Measurements from ENCODE around the gene LCN12.

Gene LCN12

DNA sequence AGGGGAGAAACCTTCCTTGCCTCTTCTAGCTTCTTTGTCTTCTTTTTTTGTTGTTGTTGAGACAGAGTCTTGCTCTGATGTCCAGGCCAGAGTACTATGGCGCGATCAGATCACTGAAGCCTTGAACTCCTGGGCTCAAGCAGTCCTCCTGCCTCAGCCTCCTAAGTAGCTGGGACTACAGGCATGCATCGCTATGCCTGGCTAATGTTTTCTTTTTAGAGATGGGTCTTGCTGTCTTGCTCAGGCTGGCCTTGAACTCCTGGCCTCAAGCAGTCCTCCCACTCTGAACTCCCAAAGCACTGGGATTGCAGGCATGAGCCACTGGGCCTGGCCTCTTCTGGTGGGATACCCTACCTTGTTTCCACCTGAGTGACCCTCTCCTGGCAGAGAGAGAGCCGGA is 36.8 kb downstream of the LCN12 start:
- TF ChIP-seq, protein P1, sequence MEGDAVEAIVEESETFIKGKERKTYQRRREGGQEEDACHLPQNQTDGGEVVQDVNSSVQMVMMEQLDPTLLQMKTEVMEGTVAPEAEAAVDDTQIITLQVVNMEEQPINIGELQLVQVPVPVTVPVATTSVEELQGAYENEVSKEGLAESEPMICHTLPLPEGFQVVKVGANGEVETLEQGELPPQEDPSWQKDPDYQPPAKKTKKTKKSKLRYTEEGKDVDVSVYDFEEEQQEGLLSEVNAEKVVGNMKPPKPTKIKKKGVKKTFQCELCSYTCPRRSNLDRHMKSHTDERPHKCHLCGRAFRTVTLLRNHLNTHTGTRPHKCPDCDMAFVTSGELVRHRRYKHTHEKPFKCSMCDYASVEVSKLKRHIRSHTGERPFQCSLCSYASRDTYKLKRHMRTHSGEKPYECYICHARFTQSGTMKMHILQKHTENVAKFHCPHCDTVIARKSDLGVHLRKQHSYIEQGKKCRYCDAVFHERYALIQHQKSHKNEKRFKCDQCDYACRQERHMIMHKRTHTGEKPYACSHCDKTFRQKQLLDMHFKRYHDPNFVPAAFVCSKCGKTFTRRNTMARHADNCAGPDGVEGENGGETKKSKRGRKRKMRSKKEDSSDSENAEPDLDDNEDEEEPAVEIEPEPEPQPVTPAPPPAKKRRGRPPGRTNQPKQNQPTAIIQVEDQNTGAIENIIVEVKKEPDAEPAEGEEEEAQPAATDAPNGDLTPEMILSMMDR (IDR thresholded peaks at IDR 0.05; ENCODE audit: extremely low read depth, insufficient read depth, missing control alignments), result no peak
- in situ Hi-C loops (cut with MboI; ENCODE audit: low pct_unique_long_range_greater_than_20kb, low sequenced_read_pairs, unreplicated experiment), result no loop called here

DNA sequence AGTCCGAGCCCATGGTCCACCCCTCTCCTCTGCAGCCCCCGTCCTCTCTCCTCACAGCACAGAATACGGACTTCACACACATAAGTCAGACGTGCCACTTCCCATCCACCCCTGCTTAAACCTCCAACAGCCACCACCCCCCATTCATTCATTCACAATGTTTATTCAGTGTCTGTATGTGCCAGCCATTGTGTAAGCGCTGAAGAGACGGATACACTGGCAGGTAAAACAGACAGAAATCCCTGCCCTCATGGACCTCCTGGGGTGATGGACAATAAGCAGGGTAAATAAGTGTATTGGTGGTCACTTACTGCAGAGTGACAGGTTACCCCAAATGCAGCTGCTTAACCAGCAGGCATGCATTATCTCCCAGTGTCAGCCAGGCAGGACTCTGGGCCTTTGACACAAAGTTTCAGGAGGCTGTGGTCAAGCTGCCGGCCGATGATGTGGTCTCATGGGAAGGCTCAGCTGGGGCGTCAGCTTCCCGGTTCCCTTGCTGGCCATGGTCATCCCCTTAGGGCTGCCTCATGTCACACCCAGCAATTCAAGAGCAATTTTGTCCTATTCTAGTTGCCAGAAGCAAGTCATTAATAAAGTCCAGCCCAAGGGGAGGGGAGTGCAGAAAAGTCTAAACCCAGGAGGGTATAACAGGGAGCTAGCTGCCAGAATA is 38.3 kb downstream of the LCN12 start:
- TF ChIP-seq, protein P1 (IDR thresholded peaks at IDR 0.05; ENCODE audit: extremely low read depth, insufficient read depth, missing control alignments), result no peak
- DNase-seq (ENCODE audit: low spot score), result no peak
- in situ Hi-C loops (cut with MboI; ENCODE audit: low pct_unique_long_range_greater_than_20kb, low sequenced_read_pairs, unreplicated experiment), result no loop called here

More for the DNA sequence above, 36.8 kb downstream of the LCN12 start:
- no peak for DNase-seq (ENCODE audit: low spot score)

DNA sequence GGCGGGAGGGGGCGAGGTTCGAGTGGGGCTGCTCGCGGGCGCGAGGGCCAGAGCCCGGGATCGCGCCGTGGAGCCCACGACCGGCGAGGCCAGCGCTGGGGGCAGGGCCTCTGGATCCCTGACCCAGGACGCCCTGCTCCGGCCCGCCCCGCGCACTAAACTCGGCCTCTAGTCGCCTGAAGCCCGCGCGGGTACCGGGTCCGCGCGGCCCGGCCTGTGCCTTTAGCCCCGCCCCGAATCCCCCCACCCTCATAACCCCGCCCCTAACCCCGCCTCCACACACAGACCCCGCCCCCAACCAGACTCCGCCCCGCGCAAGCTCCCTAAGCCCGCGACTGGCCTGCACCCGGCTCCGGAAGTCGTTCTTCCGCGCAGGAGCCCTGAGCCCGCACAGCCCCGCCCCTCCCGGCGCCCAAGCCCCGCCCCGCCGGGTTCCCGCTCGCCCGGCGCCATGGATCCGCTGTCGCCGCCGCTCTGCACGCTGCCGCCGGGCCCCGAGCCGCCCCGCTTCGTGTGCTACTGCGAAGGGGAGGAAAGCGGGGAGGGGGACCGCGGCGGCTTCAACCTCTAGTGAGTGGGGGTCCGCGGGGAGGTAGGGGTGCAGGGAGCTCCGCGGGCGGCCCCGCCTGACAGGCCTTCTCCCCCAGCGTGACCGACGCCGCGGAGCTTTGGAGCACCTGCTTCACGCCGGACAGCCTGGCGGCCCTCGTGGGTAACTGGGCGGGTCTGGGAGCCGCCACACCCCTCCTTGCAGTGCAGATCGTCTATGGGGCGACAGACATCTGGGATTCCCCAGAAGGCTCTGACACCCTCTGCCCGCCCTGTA is 40.1 kb downstream of the LCN12 start, which contains the start of gene PAXX:
TSS of gene PAXX (plus strand) at position 430 of the 826 bp plus-strand sequence. CDS start at position 452, 22 bp downstream.
- in situ Hi-C loops (cut with MboI; ENCODE audit: low pct_unique_long_range_greater_than_20kb, low sequenced_read_pairs, unreplicated experiment), result no loop called here
- TF ChIP-seq, protein P1 (IDR thresholded peaks at IDR 0.05; ENCODE audit: extremely low read depth, insufficient read depth, missing control alignments), result no peak
- peak; percentile 100 for DNase-seq (ENCODE audit: low spot score)

DNA sequence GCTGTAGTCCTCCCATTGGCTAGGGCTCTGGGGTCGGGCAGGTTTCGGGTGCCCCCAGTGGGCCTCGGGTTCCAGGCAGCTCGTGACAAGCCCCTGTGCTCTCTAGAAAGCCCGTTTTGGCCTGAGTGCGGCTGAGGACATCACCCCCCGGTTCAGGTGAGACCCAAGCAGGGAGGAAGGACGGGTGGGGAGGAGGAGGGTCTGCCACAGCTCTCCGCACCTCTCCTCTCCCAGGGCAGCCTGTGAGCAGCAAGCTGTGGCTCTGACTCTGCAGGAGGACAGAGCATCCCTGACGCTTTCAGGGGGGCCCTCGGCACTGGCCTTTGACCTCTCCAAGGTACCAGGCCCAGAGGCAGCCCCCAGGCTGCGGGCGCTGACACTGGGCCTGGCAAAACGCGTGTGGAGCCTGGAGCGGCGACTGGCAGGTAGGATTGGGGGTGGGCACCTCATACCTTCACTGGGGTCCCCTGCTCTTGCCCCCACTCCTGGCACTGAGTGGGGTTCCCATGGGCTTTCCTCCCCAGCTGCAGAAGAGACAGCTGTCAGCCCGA is 40.8 kb downstream of the LCN12 start:
- in situ Hi-C loops (cut with MboI; ENCODE audit: low pct_unique_long_range_greater_than_20kb, low sequenced_read_pairs, unreplicated experiment), result no loop called here
- no peak for DNase-seq (ENCODE audit: low spot score)
- TF ChIP-seq, protein P1 (IDR thresholded peaks at IDR 0.05; ENCODE audit: extremely low read depth, insufficient read depth, missing control alignments), result no peak

DNA sequence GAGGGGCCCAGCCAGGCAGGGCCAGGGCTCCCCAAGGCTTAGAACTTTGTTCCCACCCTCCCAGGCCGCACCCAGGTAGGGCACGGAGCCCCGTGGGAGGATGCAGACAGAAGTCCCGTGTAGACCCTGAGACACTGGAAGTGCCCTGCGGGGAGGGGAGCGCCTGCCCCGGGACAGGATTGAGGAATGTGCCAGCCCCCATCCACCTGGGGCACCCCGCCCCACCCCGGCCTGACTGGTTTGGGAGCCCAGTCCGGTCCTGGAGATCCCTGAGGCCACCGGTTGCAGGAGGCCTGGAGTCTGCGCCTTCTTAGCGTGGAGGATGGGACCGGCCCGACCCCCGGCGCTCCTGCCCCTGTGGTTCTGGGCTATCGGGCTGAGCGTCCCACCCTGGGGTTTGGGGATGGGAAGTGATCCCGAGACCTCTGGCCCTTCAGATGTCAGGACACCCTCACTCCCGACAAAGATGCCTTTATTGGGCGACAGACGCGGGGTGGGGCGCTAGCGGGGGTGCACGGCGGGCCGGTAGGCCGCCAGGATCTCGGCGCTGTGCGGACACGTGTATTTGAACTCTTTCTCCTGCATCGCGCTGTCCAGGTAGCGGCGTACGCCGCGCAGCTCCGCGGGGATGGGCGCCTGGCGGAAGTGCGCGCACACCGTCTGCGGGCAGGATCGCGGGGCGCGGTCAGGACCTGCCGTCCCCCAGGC is 42.3 kb downstream of the LCN12 start:
- no peak for DNase-seq (ENCODE audit: low spot score)
- TF ChIP-seq, protein P1 (IDR thresholded peaks at IDR 0.05; ENCODE audit: extremely low read depth, insufficient read depth, missing control alignments), result no peak
- in situ Hi-C loops (cut with MboI; ENCODE audit: low pct_unique_long_range_greater_than_20kb, low sequenced_read_pairs, unreplicated experiment), result no loop called here

DNA sequence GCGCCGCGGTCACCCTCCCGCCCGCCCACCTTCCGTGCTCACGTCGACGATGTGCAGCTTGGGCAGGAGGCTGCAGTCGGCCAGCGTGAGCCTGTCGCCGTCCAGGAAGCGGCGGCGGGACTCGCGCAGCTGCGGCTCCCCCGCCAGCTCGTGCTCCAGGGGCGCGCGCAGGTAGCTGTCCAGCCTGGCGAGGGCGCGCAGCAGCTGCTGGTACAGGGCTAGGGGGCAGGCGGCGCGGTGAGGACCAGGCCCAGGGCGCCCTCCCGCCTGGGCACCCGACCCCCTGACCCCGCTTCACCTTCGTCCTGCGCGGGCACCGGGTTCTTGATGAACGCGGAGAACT is 42.8 kb downstream of the LCN12 start:
- in situ Hi-C loops (cut with MboI; ENCODE audit: low pct_unique_long_range_greater_than_20kb, low sequenced_read_pairs, unreplicated experiment), result no loop called here
- TF ChIP-seq, protein P1 (IDR thresholded peaks at IDR 0.05; ENCODE audit: extremely low read depth, insufficient read depth, missing control alignments), result no peak
- no peak for DNase-seq (ENCODE audit: low spot score)

Measured in GM13977 (cell line).